HuH-7 (cell line): ENCODE measurements around the gene LRP3.
A peak's percentile ranks its signal among the peaks of the same experiment; 100 is the strongest.

Experiments used
- DNase-seq: peaks from one replicate; pipeline ENCODE4 v3.0.0; 2011; ENCODE audit warnings: low spot score

LRP3 gene

DNA sequence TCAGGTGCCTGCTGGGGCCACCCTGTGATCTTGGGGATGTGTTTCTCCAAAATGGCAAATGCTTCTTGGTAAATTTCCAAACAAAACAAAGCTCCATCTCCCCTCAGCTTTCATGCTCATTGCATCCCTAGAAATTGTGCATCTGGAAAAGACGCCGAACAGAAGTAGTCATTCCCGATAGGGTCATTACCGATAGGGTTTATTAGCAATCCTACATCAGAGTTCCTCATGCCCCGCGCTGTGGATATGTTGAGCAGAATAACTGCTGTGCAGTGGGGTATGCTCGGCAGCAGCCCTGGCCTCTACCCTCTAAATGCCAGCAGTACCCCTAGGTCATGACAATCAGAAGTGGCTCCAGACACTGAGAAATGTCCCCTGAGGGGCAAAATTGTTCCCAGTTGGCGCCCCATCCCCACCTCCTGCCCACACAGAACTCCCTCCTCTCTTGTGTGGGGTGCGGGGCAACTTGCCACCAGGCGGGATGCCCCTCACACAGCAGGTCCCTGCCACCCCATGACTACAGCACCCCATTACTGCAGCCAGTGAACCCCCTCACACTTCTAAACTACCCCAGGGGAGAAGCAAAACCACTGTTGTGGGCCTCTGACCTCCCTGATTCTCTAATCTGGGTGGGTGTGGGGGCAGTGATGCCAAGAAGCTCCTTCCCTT lies 44.5 kb downstream of the LRP3 start:
- no peak for DNase-seq

DNA sequence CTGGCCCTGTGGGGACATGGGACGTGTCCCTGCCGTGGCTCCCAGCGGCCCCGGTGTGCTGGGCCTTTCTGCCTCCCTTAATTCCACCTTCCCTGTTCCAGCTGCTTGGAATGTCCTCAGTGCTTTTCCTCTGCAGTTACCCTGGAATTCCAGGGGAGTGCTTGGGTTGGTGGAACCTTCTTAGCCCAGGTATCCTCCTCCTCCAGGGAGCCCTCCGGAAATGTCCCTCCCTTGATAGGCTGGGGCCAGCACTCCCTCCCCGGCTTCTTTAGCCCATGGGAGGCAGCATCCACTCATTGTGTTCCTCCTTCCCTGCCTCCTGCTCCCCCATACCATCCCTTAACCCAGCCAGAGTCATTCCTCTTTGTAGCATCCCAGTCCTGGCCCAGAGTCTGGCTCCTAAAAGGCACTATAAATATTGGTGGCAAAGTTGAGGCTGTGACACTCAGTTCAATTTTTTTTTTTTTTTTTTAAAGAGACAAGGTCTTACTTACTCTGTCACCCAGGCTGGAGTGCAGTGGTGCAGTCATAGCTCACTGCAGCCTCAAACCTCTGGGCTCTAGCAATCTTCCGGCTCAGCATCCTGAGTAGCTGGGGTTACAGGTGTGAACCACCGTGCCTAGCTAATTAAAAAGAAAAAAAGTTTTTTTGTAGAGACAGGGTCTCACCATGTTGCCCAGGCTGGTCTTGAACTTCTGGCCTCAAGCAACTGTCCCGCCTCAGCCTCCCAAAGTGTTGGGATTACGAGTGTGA lies 45.3 kb downstream of the LRP3 start:
- no peak for DNase-seq

DNA sequence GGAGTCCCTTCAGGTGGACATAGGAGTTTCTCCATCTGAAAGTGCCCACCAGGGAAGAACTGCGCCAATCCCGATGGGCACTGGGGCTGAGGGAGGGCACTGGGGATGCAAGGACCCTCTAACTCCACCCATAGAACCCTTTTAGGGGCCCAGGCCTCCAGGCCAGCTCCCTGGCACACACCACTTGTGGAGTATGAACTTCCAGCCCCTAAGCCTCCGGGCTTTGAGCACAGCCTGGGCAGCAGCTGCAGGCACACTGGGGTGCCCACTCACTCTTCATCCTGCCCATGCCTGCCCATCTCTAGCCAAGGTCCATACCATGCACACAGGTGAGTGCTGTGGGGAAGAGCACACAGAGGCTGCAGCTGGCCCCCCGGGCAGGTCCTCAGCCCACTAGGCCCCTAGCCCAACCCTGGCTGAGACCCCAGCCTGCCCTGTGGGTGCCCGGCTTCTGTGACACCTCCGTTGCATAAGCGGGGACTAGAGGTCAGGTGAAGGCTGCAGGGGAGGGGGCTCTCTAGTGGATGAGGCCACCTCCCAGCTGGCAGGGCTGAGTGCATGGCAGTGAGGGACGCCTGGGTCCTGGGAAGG lies 46.1 kb downstream of the LRP3 start:
- DNase-seq = no peak

DNA sequence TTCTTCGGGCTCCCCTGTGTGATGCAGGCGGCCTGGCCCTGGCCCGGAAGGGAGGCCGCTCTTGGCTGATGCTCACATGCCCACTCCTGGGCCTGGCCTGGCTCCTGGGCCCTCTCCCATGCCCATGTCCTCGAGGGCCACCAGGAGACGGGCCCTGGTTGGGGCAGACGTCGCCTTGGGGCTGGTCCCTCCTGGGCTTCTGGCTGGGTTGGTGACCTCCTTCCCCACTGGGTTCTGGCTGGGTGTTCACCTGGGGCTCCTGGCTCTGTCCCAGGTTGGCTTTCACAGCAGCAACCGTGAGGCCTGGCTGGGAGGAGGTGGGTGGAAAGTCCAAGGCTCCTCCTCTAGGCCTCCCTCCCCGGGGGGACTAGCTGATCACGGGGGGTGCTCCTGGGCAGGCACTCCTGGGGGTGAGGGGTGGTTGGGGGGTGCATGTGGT lies 47.0 kb downstream of the LRP3 start:
- DNase-seq = no peak

DNA sequence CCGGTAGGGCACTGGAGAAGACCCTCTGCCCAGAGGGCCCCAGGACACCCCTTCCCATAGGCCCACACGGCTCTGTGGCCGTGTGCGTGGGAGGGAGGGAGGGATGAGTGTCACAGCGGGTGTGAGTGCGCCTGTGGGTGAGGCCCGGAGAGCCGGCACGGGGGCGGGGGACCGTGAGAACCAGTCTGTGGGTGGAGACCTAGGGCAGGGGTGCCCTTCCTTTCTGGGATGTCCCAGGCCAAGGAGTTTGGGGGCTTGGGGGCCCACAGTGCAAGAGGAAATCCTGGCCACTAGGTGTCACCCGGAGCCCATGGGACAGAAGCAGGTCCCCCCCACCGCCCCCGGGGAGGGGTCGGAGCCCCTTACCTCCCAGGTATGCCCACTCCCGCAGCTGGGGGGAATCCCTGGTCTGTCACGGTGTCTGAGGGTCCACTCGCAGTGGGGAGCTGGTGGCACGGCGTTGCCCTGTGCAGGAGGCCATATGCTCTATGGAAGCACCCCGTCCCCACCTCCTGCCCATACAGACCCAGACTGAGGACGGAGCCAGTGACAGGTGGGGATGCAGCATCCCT lies 47.5 kb downstream of the LRP3 start:
- peak; percentile 71 for DNase-seq

DNA sequence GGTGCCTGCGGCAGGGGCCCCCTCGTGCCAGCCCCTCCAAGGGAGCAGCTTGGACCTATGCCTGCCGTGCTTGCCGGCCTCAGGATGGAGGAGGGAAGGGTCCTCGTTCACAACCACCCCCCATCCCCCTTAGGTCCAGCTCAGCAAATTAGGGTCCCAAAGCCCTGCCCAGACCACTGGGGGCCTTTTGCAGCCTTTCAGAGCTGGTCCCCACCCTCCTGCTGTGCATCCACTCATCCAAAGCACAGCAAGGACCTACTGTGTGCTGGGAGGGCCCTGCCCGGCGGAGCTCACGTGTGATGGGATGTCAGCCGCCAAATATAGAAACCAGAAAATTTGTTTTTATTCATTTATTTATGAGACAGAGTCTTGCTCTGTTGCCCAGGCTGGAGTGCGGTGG lies 48.0 kb downstream of the LRP3 start:
- DNase-seq = no peak

DNA sequence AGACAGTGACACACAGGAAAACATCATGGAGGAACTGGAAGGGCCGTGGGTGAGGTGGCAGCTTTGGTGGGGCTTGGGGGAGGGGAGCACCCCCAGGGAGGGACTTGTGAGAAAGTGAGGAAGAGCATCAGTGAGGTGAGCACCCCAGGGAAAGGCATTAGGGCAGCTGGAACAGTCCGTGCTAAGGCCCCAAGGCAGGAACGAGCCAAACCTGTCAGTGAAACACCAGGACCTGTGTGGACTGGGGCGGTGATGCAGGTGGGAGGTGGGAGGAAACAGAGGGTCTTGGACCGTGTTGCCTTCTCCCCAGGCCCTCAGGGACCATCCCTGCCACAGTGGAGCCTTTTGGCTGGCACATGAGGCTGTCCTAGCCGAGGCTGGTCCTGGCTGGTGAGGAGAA lies 48.8 kb downstream of the LRP3 start:
- no peak for DNase-seq

DNA sequence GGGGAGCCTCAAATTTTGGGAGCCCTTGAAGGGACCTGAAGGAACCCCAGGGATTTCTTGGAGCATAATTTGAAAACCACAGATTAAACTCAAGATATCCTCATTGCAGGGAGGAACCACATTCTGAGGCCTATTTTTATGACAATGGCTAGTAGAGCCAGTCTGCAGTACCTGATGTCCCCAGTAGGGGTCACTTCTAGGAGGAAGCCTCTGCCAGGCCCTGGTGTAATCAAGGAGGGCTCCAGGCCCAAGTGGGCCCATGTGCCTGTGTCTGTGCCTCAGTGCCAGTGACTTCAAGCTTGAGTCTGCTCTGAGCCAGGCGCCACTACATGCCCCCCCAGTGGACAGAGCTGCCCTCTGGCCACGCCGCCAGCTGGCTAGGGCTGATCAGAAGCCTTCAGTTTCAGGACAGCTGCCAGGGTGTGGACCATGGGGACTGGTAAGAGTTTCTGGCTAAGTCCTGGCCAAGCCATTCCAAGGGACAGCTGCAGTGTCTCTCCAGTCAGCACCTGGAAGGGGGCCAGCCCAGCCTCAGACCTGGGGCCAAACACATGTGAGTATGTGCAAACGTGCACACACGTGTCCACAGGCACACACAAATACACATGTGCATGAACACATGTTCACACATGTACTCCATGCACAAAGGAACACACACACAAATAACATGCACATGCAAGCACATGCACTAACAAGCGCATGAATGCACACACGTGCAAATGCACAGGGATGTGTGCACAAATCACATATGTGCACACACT lies 52.0 kb downstream of the LRP3 start:
- no peak for DNase-seq

DNA sequence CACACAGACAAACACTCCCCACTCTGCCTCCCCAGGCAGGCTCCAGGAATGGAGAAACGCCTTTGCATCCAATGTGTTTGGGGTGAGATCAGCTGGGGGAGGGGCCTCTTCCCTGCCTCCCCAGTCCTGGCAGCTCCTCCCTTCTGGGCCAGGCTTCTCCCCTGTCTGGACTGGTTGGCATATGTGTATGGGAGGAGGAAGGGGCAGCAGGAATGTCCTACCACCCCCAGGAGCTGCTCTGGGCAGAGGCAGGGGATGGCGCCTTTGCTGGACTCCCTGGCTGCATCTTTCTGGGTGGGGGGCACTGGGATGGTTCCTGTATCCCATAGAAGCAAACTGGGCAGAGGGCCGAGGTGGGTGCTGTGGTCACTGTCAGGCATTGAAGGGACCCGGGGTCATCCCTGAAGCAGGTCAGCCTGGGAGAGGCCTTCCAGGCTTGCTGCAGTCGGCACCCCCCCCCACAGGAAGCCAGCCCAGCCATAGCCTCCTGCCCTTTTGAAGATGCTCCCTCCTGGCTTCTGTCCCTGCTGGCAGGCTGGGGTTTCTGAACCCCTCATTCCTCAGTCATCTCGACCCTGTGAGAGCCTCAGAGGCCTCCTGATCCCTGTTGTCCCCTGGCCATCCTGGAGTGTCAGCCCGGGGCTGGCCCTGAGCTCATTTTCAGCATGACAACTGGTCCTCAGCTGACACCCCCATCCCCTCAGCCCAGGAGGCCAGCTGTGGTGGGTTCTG lies 52.7 kb downstream of the LRP3 start:
- DNase-seq = no peak

DNA sequence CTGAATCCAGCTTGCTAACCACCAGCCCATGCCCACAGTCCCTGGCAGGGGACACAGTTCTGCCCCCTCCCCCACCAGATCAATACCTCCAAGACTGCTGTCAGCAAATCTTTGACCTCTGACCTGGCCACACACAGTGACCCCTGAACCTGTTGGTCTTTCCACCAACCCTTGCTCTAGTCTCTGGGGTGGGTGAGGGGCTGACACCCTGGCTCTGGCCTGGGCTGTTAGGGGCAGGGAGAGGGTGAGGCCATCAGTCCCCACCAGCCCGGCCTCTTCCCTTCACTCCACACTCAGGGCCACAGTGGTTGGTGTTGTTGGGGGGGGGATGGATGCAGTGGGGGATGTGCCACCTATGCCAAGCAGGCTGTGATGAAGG lies 53.3 kb downstream of the LRP3 start:
- no peak for DNase-seq

DNA sequence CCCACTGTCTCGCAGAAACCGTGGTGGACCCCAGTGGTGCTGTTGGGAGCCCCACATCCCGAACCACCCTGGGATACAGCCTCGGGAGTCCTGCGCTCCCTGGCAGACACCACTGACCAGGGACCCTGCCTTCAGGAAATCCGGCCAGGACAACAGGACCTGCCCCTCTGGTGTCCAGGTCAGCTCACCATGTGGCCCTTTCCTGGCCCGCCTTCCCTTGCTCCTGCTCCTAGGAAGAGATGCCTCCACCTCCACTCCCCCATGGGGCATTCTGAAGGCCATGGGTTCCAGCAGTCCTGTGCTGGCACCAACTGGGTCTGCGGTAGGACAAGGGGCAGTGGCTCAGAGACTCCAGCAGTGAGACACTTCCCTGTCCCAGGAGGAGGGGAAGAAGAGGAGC lies 54.0 kb downstream of the LRP3 start:
- DNase-seq = no peak

DNA sequence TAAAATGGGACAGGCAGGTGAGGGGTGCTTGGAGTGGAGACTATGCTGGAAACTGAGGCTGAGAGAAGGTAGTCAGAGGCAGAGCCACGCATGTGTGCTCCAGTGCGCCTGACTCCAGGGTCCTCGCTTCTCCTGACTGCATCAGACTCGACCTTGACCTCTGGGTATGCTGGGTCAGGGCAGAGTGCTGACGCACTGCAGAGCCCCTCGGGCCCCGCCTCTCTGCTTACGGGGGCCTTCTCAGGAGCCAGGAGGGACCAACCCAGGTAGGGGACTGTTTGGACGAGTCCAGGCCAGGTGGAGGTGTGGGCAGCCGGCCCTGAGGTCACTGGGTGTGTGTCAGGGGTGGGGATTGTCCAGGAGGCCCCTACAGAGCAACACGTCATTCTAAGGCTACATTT lies 54.4 kb downstream of the LRP3 start:
- no peak for DNase-seq

DNA sequence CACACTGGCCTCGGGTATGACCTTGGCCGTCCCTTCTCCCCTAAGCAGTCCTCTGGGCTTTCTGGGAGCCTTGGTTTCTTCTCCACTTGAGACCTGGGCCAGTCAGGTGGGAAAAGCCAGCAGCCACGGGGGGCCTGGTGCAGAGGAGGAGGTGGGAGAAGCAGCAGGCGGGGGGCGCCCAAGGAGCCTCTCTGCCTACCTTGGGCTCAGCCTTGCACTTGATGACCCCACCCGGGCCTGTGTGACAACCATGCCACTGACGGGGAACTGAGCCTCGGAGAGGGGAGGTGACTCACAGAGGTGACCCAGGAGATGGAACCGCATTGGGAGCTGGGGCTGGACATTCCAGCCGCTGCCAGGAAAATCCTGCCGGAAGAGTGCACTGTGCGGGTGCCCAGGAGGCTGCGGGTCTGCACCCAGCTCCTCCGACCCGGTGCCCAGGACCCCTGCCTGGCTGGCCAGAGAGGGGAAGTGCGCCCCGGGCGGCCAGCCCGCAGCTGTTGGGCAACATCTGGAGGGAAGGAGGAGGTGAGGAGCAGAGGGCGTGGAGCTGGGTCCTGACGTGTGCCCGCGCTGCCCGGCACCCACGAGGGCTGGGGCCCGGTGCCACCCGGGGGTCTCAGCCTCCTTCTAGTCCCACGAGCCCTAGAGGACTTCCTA lies 55.0 kb downstream of the LRP3 start:
- no peak for DNase-seq

DNA sequence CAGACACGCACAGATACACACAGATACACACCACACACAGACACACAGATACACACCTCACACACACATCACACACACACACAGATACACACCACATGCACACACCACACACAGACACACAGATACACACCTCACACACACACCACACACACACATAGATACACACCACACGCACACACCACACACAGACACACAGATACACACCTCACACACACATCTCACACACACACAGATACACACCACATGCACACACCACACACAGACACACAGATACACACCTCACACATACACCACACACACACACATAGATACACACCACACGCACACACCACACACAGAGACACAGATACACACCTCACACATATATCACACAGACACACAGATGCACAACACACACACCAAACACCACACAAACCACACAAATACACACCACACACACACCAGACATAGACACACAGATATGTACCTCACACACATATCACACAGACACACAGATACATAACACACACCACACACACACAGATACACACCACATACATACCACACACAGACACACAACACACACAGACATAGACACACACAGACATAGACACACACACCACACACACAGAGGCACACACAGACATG lies 55.7 kb downstream of the LRP3 start:
- DNase-seq = no peak

DNA sequence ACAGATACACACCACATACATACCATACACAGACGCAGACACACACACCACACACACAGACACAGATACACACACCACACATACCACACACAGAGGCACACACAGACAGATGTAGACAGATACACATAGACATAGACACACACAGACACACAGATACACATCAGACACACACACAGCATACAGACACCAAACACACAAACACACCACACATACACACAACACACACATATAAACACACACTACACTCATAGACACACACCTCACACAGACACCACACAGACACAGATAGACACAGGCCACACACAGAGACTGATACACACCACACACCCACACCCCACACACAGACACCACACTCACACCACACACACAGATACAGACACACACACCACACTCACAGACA lies 56.4 kb downstream of the LRP3 start:
- DNase-seq = no peak

DNA sequence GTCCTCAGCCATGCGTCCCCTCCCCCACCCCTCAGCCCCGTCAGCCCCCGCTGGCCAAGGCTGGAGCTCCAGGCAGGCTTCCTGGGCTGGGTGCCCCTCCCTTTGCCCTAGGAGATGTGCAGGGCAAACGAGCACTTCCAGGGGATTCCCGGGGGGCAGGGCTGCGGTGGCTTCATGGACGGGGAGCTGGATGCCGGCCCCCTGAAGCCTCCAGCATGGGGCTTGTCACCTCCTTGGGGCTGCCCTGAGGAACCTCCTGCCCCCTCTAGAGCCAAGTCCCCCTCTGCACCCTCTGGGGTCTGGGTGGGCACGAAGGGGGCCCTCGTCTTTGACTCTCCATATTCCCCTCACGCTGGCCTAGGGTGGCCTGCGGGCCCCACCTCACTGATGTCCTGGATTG lies 56.9 kb downstream of the LRP3 start:
- DNase-seq = no peak

DNA sequence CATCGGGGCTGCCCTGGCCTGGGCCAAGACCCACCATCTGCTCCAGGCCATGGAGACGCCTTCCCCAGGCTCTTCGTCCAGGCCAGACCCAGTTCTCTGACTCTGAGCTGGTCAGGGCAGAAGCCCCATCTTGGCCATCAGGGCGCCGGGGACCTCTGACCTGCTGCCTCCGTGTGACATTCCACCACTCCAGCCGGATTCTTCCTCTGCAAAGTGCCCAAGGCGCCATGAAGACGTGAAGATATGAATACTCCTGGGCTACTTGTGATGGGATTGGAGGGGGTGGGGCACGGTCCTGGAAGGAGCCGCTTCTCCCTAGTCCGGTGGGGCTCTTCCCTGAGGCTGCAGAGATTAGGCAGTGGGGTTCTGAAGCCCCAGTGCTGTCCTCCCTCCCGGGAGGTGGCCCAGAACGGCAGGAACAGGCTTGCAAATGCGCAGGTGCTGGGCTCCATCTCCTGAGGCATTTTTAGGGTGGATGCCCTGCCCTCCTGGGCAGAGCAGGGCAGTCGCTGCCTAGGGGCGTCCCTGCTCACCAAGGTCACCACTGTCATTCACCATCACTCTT lies 57.5 kb downstream of the LRP3 start:
- no peak for DNase-seq

DNA sequence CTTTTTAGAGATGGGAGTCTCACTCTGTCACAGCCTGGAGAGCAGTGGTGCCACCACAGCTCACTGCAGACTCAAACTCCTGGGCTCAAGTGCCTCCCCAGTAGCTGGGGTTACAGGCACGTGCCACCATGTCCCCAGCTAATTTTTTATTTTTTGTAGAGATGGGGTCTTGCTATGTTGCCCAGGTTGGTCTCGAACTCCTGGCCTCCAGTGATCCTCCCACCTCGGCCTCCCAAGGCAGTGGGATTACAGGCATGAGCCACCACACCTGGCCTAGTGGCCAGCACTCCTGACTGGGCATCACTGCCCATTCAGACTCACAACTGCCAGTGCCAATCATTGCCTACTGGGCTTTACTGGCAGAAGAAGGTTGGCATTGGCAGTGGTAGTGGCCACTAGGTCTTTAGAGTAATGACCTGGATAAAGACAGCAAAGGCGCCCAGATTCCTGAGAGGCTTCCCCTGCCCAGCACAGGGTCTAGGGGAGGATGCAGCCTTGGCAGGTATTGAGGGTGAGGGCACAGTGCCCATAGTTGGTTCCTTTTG lies 58.4 kb downstream of the LRP3 start:
- DNase-seq = no peak

DNA sequence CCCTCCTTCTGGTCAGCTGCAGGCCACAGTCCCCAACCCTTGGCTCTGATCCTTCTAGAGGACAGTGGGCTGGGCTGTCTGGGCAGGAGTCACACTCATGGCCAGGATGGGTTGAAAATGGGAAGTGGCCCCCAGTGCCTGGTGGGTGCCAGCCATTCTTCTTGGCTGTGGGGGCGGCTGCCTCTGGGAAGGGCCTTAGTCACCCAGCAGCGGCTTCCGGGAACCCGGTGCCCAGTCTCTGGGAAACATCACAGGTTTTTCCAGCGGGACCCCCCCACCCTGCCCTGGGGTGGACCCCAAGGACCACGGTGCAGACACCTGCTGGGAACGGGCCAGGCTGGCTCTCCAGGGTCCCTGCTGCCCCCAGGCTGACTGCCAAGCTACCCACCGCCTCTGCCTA lies 58.8 kb downstream of the LRP3 start:
- DNase-seq = no peak

DNA sequence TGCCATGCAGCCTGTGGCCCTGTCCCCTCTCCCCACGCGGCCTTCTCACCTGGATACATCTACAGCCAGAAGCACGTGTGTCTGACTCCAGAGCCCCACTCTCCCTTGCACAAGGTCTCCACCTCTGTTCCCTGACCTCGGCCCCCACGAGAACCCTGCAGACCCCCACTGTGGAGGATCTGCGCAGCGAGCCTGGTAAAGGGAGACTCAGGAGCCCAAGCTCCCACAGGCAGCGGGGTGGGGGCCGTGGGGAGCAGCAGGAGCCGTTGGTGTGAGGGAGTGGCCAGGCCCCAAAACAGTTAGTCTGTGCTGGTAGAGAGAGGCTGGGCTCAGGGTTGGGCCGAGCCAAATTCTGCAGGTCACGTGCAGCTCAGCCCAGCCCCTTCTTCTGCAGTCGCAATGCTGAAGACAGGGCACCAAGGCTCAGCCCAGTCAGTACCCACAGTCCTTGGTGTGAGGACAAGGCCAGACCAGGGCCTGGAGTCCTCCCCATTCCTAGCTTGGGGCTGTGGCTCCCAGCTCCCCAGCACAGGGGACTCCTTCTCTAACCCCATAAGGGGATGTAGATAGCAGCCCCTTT lies 60.2 kb downstream of the LRP3 start:
- DNase-seq = no peak
